ENCODE results near the gene PIH1D1.
"Not testable (repeated sequence)": the region's sequence is repeated elsewhere in the genome, so short reads cannot be mapped to it uniquely, and the experiment has no call there.

PIH1D1 gene

DNA sequence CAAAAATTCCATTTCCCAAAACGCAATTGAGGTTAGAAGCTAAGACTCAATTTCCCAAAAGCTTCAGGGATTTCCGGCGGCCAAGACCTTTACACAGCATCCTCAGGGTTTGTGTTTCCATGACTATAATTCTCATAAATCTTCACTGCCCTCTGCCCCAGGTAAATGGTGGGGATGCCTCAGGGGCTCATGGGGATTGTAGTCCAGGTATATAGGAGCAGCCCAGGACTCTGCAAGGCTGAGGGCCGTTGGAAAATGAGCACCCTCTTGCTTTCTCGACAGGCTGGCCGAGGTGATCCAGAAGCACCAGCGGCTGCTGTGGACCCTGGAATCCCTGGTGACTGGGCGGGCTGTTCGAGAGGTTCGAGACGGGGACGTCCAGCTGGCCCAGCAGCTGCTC is 7.8 kb upstream of the PIH1D1 start:
- DNase-seq (ENCODE audit: extremely low spot score, insufficient read length, low read depth), result no peak
- FAIRE-seq, result no peak

DNA sequence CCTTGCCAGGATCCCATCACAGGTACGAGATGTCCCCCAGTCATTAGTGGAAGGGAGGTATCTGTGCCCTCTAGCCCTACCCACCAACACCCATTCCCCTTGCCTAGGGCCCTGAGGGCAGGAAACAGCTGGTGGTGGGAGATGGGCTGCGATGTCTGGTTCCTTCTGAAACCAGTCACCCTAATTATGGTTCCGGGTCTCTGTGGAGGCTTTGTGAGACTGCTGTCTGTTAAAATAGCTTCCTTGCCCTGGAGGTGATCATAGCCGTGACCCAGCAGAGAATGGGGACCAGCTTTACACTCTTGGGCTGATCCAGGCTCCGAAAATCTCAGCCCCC is 6.9 kb upstream of the PIH1D1 start:
- no peak for FAIRE-seq
- no peak for DNase-seq (ENCODE audit: extremely low spot score, insufficient read length, low read depth)

DNA sequence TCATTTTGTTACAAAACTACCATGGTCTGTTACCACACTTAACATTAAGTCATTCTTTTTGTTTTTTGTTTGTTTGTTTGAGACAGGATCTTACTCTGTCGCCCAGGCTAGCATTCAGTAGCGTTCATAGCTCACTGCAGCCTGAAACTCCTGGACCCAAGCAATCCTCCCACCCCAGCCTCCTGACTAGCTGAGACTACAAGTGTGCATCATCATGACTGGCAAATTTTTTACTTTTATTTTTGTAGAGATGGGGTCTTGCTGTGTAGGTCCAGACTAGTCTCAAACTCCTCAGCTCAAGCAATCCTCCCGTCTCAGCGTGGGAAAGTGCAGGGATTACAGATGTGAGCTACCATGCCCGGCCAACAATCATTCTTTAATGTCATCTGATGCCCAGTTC is 4.7 kb upstream of the PIH1D1 start:
- FAIRE-seq, result no peak
- no peak for DNase-seq (ENCODE audit: extremely low spot score, insufficient read length, low read depth)

DNA sequence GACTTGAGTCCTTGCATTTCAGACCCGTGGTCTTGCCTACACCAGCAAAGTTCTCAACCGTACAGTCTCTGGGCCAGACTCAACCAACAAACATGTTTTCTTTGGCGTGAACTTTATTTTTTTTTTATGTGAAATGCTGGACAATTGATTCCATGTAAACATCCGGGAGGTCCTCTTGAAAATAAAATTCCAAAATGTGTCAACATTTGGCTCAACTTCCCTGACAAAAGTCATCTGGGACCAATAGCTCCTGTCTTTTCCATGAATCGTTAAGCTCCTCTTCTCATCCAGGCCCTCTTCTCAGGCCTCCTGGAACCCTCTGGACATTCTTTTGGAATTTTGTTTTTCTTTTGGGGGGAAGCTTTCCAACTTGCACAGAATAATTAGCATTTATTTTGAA is 4.2 kb upstream of the PIH1D1 start:
- DNase-seq (ENCODE audit: extremely low spot score, insufficient read length, low read depth) (no peak), FAIRE-seq (no peak)

DNA sequence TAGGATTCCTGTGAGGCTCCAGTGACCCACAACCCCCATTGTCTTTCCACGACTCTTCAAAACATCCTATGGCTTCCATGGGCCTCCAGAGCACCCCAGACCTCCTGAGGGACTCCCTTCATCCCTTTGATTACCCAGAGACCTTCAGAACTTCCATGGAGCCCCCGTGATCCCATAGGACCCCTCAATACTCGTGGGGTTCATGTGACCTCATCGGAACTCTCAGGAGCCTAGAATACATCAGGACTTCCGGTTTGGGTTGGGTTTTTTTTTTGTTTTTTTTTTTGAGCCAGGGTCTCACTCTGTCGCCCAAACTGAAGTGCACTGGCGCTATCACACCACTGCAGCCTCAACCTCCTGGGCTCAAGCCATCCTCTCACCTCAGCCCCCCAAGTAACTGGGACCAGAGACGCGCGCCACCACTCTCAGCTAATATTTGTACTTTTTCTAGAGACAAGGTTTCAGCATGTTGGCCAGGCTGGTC is 2.2 kb upstream of the PIH1D1 start:
- DNase-seq (ENCODE audit: extremely low spot score, insufficient read length, low read depth) (no peak), FAIRE-seq (no peak)

DNA sequence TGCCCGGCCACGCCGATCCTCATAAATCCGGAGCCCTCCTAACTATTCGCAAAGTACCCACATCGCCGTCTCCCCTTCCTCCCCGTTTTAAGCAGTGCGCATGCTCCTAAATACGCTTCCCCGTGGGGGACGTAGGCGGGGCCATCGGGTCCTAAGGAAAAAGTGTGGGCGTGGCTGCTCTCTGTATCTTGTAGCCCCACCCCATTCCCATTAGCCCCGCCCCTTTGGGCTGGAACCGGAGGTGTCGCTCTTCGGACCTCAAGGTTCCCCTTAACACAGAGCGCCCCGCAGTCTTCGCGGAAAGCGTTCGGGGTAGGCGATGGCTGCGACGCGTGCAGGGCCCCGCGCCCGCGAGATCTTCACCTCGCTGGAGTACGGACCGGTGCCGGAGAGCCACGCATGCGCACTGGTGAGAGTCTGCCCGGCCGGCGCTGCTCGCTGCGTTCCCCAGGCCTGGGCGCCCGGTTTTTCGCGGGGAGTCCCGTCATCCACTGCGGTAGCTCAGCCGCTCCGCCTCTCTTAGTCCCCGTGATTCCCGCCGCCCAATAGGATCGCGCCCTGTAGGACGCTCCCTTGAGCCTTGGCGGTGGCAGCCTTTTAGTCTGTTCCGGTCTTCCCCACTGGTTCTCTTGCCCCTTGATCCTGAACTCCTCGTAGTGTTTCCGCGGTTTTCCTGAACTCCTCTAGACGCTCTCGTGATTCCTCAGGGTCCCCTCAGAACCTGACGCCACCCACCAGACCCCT is 1.6 kb upstream of the PIH1D1 start, which contains the start of gene ALDH16A1:
ALDH16A1 (plus strand) TSS at position 213 of the 744 bp plus-strand sequence; CDS start at position 320, 107 bp downstream.
- DNase-seq (ENCODE audit: extremely low spot score, insufficient read length, low read depth) (peak; percentile 95), FAIRE-seq (peak; percentile 96)

DNA sequence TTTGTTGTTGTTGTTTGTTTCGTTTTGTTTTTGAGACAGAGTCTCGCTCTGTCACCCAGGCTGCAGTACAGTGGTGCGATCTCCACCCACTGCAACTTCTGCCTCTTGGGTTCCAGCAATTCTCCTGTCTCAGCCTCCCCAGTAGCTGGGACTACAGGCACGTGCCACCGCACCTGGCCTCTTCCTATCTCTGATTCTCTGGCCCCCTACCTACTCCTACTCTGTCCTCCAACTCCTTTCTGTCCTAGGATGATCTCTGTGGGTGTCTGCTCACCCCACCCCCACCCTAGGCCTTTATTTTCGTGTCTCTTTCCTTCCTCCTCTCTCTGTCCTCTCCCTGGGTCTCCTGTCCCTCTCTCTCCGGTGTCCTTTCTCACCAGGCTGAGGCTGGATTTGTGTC is 1.2 kb downstream of the PIH1D1 start:
- FAIRE-seq (no peak), DNase-seq (ENCODE audit: extremely low spot score, insufficient read length, low read depth) (no peak)

DNA sequence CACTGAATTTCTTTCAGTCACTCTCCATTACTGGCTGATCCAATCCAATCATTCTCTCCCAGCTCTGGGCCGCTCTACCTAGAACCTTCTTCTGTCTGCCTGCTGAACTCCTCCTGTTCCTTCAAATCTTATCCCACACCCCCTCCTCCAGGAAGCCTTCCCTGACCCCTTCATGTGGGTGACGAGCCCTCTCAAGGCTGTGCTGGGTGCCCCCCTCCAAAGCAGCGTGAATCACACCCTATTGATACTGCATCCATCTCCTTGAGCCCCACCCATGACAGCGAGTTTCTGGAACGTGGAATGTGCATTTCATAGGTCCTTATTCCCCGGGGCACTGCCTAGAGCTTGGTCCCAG is 3.2 kb downstream of the PIH1D1 start:
- no peak for DNase-seq (ENCODE audit: extremely low spot score, insufficient read length, low read depth)
- FAIRE-seq, result no peak

DNA sequence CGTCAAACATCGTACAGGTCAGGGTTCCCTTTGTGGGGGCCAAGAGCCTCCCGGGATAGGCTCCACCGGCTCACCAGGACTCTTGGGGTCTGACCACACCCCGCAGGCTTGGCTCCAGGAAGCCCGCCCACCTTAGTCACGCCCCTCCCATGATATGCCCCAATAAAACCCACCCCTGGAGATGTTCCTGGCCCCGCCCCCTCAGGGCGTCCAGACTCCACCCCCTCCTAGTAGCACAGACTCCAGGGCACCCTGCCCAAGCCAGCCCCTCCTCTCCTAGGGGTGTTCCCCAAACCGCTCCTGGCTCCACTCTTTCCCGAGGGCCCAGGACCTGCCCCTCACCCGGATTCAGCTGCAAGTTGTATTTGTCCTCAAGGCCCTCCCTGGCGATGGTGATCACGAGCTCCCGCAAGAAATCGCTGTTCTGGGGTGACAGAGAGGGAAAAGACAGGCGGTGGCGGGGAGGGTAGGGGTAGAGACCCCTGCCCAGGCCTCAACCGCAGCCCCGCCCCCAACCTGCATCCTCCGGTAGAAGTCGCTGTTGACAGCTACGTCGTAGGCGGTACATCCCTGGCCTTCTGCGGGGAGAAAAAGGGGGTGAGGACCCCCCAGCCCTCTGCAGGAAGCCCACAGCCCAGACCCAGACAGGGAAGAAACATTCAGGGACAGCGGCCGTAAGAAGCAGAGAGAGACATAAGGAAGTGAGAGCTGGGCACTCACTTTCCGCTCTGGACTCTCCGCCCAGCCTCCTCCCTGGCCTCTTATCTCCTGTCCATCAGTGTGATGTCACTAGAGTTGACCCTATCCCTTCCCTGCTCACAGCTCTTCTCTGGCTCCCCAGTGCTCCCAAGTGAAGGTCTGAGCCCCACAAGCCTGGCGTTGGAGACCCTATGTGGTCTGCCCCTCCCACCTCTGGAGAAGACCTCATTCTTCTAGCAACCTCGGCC is 3.9 kb downstream of the PIH1D1 start:
- no peak for FAIRE-seq
- no peak for DNase-seq (ENCODE audit: extremely low spot score, insufficient read length, low read depth)

DNA sequence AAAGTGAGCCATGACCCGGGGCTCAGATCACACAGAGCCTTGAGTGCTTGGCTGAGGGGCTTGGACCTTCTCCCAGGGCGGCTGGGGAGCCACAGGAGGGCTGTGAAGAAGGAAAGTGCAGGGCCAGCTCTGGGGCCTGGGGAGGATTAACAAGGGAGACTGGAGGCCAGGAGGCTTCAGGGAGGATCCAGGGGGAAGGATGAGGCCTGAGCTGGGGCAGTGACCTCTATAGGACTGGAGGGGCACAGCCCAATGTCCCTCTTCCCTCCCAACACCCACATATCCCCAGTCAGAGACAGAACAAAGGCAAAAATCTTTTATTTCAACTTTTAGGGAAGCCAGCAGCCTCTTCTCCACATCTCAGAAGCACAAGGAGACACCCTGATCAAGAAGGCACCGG is 5.6 kb downstream of the PIH1D1 start:
- no peak for FAIRE-seq

DNA sequence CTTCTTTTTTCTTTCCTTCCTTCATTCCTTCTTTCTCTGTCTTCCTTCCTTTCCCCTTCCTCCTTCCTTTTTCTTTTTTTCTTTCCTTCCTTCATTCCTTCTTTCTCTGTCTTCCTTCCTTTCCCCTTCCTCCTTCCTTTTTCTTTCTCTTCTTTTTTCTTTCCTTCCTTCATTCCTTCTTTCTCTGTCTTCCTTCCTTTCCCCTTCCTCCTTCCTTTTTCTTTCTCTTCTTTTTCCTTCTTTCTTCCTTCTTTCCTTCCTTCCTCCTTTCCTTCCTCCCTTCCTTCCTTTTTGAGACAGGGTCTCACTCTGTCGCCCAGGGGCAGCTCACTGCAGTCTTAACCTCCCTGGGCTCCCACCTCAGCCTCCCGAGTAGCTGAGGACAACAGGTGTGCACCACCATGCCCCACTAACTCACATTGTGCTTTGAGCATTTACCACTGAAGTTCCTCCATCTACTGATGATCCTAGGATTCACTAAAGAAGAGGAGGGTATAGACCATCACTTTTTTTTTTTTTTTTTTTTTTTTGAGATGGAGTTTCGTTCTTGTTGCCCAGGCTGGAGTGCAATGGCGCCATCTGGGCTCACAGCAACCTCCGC is 7.4 kb downstream of the PIH1D1 start:
- DNase-seq (ENCODE audit: extremely low spot score, insufficient read length, low read depth); FAIRE-seq: not testable (repeated sequence)

More for the DNA sequence above, 5.6 kb downstream of the PIH1D1 start:
- DNase-seq (ENCODE audit: extremely low spot score, insufficient read length, low read depth), result no peak

DNA sequence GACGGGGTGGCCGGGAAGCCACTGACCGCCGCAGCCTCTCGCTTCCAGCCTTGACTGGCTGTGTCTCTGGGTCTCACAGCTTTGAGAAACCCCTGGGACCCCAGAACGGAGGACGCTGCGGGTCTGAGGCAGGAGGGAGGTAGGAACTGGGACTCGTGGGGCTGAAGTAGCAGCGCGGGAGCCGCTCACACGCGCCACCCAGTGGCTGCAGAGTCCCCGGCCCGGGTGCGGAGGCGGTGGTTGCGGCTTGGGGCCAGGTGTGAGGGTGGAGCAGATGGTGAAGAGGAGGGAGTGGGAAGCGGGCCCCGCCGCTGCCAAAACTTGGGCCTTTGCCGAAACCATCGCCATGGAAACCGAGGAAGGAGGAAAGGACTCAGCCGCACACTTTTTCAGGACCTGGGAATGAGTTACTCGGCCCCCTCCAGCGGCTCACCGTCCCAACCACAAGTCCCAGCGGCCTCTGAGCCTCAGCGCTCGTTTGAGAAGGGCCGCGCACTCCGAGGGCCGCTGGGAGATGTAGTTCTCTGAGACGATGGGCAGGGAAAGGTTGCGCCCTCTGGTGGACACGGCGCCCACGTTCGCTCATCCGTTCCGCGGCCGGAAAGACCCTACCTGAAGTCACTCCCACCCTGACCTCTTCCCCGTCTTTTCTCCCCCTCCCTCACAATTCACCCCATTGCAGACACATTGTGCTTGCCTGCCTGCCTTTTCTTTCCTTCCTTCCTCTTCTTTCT is 8.1 kb downstream of the PIH1D1 start:
- FAIRE-seq (peak; percentile 98), DNase-seq (ENCODE audit: extremely low spot score, insufficient read length, low read depth) (peak; percentile 87)

DNA sequence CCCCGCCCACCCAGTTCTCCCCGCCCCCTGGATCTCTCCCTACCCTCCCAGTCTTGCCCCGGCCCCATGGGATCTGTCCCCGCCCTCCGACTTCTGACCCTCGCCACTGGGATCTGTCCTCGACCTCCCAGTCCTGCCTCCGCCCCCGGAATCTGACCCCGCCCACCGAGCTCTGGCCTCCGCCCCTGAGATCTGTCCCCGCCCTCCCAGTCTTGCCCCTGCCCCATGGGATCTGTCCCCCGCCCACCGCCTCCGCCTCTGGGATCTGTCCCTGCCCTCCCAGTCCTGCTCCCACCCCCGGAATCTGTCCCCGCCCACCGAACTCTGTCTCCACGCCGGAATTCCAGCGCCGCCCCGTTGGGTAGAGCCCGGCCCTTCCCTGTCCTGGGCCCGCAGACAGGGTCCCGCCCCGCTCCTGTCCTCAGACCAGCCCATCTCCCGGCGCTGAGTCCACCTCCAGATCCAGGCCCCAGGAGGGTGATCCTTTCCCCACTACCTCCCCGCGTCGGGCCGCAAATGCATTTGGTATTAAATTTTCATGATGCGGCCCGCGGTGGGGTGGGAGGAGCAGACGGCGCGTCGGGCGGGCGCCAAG is 8.7 kb downstream of the PIH1D1 start:
- DNase-seq (ENCODE audit: extremely low spot score, insufficient read length, low read depth) (no peak), FAIRE-seq (peak; percentile 83)

DNA sequence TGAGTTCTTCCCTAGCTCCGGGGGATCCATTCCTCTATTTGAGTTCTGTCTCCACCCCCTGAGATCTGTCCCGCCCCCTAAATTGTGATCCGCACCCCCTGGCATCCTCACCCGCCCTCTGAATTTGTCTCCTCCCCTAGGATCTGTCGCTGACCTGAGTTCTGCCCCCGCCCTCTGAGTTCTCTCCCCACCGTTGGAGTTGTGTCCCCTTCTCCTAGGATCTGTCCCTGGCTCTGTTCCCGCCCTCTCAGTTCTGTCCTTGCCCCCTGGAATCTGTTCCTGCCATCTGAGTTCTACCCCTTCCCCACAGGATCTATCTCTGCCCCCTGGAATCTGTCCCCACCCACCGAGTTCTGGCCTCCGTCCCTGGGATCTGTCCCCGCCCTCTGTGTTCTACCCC is 9.3 kb downstream of the PIH1D1 start:
- DNase-seq (ENCODE audit: extremely low spot score, insufficient read length, low read depth) (no peak), FAIRE-seq (no peak)

DNA sequence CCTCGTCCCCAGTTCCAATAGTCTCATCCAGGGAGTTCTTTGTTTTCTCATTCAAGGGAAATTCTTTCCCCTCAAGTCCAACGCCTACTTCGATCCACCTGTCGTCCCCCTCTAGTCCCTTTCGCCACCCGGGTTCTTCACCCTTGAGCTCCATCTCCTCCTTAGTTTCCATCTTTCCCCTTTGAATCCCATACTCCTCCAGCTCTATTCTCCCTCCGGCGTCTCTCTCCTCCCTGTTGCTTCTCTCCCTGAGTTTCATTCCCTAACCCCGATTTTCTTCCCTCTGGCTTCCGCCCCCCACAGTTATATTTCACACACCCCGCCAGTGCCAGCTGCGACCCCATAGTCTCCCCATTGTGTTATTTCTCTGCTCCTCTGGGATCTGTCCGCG is 9.7 kb downstream of the PIH1D1 start:
- DNase-seq (ENCODE audit: extremely low spot score, insufficient read length, low read depth) (no peak), FAIRE-seq (no peak)

DNA sequence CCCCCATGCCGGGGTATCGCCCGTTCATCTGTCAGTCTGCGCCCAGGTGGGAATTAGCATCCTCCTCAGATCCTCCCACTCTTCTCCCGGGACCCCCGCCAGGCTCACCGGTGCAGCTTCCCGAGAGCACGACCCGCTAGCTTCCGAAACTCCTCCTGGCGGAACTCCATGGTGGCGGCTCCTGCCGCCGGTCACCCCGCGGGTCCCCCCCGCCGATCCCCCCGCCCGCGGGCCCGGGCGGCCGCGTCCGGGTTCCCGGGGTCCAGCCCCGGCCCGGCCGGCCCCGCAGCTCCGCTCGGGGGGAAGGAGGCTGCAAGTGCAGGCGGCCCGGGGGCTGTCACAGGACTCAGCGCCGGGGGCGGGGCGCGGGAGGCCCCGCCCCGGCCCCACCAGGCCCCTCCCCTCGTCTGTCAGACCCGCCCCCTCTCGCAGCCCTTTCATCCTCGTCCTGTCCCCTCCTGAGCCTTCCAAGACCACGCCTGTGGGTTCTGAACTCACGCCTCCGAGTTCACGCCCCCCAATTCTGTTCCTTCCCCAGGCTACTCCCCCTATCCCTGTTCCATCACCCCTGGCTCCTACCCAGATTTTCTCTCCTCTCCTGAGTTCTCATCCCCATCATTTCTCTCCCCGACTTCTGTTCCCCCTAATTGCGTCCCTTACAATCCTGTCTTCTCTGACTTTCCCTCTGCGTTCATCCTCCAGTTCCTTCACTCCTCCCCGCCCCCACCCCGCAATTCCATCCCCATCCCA is 10.2 kb downstream of the PIH1D1 start, which contains the start of gene SLC17A7:
SLC17A7 (minus strand) TSS at position 318 of the 750 bp plus-strand sequence; CDS start at position 170, 148 bp downstream.
- FAIRE-seq, result no peak

DNA sequence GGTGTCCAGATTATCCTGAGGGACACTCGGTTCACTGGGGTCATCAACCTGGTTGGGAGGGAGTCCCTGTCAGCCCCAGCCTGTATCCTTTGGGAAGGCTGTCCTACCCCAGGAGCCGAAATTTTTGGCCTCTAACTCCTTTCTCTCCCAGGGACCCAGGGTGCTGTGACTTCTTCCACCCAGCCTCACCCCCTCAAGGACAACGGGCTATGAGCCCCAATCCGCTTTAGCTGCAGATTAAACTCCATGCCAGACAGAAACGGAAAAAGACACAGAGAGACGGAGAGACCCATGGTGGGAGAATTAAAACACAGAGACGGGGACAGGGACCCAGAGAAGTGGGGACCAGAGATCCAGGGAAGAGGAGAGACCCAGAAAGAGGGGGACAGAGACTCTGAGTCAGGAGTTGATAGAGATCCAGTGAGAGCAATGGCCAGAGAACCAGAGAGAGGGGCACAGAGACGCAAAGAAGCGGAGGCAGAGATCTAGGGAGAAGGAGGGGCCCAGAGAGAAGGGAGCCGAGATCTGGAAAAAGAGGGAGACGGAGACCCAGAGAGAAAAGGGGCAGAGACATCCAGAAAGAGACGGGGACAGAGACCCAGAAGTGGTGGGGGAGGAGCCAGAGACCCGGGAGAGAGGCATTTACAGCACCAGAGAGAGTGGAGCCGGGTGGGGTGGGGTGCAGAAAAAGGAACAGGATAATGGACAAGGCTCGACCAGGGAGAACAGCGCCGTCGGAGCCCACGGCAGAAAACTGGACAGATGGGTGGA is 11.0 kb downstream of the PIH1D1 start:
- no peak for FAIRE-seq
- DNase-seq (ENCODE audit: extremely low spot score, insufficient read length, low read depth), result no peak

More for the DNA sequence above, 10.2 kb downstream of the PIH1D1 start, which contains the start of gene SLC17A7:
- DNase-seq (ENCODE audit: extremely low spot score, insufficient read length, low read depth), result no peak

DNA sequence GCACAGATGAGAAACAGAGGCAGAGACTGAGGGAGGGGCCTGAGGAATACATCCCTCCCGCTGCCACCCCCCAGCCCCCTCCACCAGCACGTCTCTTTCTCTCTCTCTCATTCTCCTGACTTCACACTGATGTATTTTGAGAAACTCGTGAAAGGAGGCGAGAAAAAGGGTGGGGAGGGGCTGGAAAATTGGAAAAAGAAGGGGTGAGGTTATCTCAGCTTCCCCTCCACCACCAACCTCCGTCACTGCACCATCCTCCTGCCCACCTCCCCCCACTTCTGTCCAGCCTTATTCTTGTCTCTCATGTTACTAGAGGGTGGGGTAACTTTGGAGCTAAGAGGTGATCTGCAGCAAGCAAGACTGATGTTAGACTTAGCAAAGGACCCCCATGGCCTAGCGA is 11.8 kb downstream of the PIH1D1 start:
- DNase-seq (ENCODE audit: extremely low spot score, insufficient read length, low read depth) (no peak), FAIRE-seq (no peak)
